GM12878 (cell line): ENCODE results near the gene TPT1. TPM values are rescaled to one million over a fixed set of nuclear protein-coding genes. Genes with fewer than 3 reads are reported as not detected.

ENCODE experiments used
- ATAC-seq: fragments of 200-7000 bp; cut with Tn5 transposase; 3 replicates; pipeline ENCODE4 v1.9.1; 2020; ENCODE audit warnings: mild to moderate bottlenecking, moderate library complexity
- BruUV-seq: library from RNA; stranded (reverse); fragments of 400-500 nt; replicated peaks from 2 replicates; lab custom pipeline; 2021; lab: Mats Ljungman, UMichigan
- CTCF ChIA-PET: fragments of 300-600 bp; sonication (Branson Sonifier 250); formaldehyde crosslinking; extraction: SDS; loops from one replicate; lab custom pipeline; 2021; ENCODE audit warnings: inconsistent platforms; lab: Yijun Ruan, JAX
- POLR2A ChIA-PET: fragments of 350-600 bp; formaldehyde crosslinking; extraction: SDS; loops from one replicate; lab custom pipeline; 2021; ENCODE audit warnings: inconsistent platforms; lab: Charles Lee
- RAD21 ChIA-PET: fragments of 300-600 bp; sonication (Branson Sonifier 250); formaldehyde crosslinking; loops from one replicate; lab custom pipeline; 2023; ENCODE audit warnings: antibody characterized with exemption; ENCODE audit not compliant: unreplicated experiment; lab: Charles Lee
- SMC1A ChIA-PET: fragments of 300-600 bp; sonication (Branson Sonifier 250); formaldehyde crosslinking; loops from one replicate; lab custom pipeline; 2023; ENCODE audit not compliant: unreplicated experiment, uncharacterized antibody; lab: Charles Lee
- DNase-seq: peaks from one replicate; pipeline ENCODE4 v3.0.0-alpha.2; 2011; ENCODE audit warnings: low read depth, low spot score
- FAIRE-seq: peaks from 3 replicates; lab custom pipeline; 2011; peaks lifted over from hg19 to GRCh38; lab: Jason Lieb, UNC
- H2AFZ ChIP-seq: 2 replicates; pipeline ENCODE4 v1.6.0; 2011; ENCODE audit warnings: low read depth, low read length, control low read depth; ENCODE audit not compliant: control insufficient read depth
- H3K27ac ChIP-seq: 2 replicates; pipeline ENCODE4 v1.5.1; 2011; ENCODE audit warnings: control low read depth; ENCODE audit not compliant: control insufficient read depth, insufficient read depth
- H3K27me3 ChIP-seq, 2 experiments: replicated peaks in 1 of 2; 2 replicates each; pipeline versions ENCODE4 v1.6.0 to v1.6.1; 2011; ENCODE audit warnings: low read length in 1 of 2; ENCODE audit not compliant: control insufficient read depth in 2 of 2, insufficient read depth in 2 of 2
- H3K36me3 ChIP-seq, 2 experiments: 2 replicates each; pipeline ENCODE4 v1.5.1; 2011; ENCODE audit warnings: low read length in 1 of 2; ENCODE audit not compliant: control insufficient read depth in 2 of 2, insufficient read depth in 2 of 2
- H3K4me1 ChIP-seq: 2 replicates; pipeline ENCODE4 v1.6.1; 2011; ENCODE audit warnings: mild to moderate bottlenecking, low read length, moderate library complexity, mixed read lengths; ENCODE audit not compliant: control insufficient read depth, insufficient read depth
- H3K4me2 ChIP-seq: 2 replicates; pipeline ENCODE4 v1.6.0; 2011; ENCODE audit warnings: control low read depth; ENCODE audit not compliant: control insufficient read depth, insufficient read depth
- H3K4me3 ChIP-seq: fragments of 200-600 bp; sonication (generic); 2 replicates; pipeline ENCODE4 v1.5.1; 2016
- H3K79me2 ChIP-seq: 2 replicates; pipeline ENCODE4 v1.6.0; 2011; ENCODE audit warnings: low read length; ENCODE audit not compliant: control insufficient read depth, insufficient read depth
- H3K9ac ChIP-seq: 2 replicates; pipeline ENCODE4 v1.8.0; 2011; ENCODE audit warnings: low read length, control low read depth, mixed read lengths; ENCODE audit not compliant: control insufficient read depth, insufficient read depth
- H3K9me3 ChIP-seq: replicated peaks from 3 replicates; pipeline ENCODE4 v1.5.1; 2011; ENCODE audit warnings: mild to moderate bottlenecking, low read length; ENCODE audit not compliant: control insufficient read depth, insufficient read depth
- H4K20me1 ChIP-seq: 2 replicates; pipeline ENCODE4 v1.6.0; 2011; ENCODE audit not compliant: control insufficient read depth, insufficient read depth
- CBX5 ChIP-seq: sonication (generic); IDR thresholded peaks from 2 replicates; pipeline ENCODE4 v1.6.1; 2016; ENCODE audit warnings: low read depth, moderate library complexity, mild to moderate bottlenecking, inconsistent platforms
- ZNF384 ChIP-seq: IDR thresholded peaks from 2 replicates; pipeline ENCODE4 v1.6.1; 2012; ENCODE audit warnings: low read depth, mild to moderate bottlenecking, low read length, improper control_type of control experiment, borderline replicate concordance
- WGBS: methylation state at CpG from one replicate; pipeline ENCODE4 v1.1.6; 2016; ENCODE audit warnings: low lambda C conversion rate; ENCODE audit not compliant: insufficient replicate concordance, insufficient coverage; ENCODE audit errors: missing lambda C conversion rate; 5-methylcytosine and 5-hydroxymethylcytosine counted together
- in situ Hi-C: fragments of 300-500 bp; cut with MboI; formaldehyde crosslinking; loops from 9 replicates; pipeline ENCODE4 v1.14.3; 2018; ENCODE audit warnings: mixed read lengths
- intact Hi-C: fragments of 100-400 bp; cut with micrococcal nuclease; formaldehyde crosslinking; loops from one replicate; pipeline ENCODE4 v1.14.2; 2022; ENCODE audit not compliant: unreplicated experiment
- polyA plus RNA-seq, 11 experiments: library from polyadenylated mRNA; depleted of rRNA in 4 of 11; unstranded in 6 of 11; stranded (reverse) in 5 of 11; fragments of >200 nt; fragmentation: Nextera tagmentation in 4 of 11; fragmentation: Illumina TruSeq in 1 of 11; extraction: Ambion mirVana in 4 of 11; extraction: Trizol in 1 of 11; gene quantifications; 1 replicate in 1 of 11; 2 replicates in 10 of 11; pipeline versions ENCODE4 v1.2.1 to v1.2.3, GENCODE V29; 2011 to 2016; ENCODE audit warnings: inconsistent platforms in 2 of 11, missing spikeins in 2 of 11, low read depth in 1 of 11
- total RNA-seq, 4 experiments: library from RNA; depleted of rRNA in 3 of 4; stranded (reverse); fragments of >200 nt in 3 of 4; fragmentation: Illumina TruSeq in 1 of 4; extraction: Trizol in 1 of 4; gene quantifications; 2 replicates each; pipeline versions ENCODE4 v1.2.1 to v1.2.3, GENCODE V29; 2013 to 2021
- TF ChIP-seq, protein P1 (sequence below): IDR thresholded peaks from 2 replicates; pipeline ENCODE4 v1.6.1; 2011; ENCODE audit warnings: borderline replicate concordance, low read depth, mild to moderate bottlenecking, moderate library complexity, mixed read lengths, low read length; ENCODE audit not compliant: insufficient read depth; ENCODE audit errors: extremely low read length
- TF ChIP-seq, protein P2 (sequence below): fragments of 450-650 bp; formaldehyde crosslinking; IDR thresholded peaks from 2 replicates; pipeline ENCODE4 v1.5.0; 2022; ENCODE audit warnings: mild to moderate bottlenecking, missing genetic modification characterization
- TF ChIP-seq, protein P3 (sequence below): IDR thresholded peaks from 2 replicates; pipeline ENCODE4 v1.6.1; 2012; ENCODE audit warnings: mild to moderate bottlenecking, low read depth, low read length
- TF ChIP-seq, protein P4 (sequence below): IDR thresholded peaks from 2 replicates; pipeline ENCODE4 v1.6.1; 2011; ENCODE audit warnings: low read depth, mild to moderate bottlenecking, low read length, moderate library complexity, borderline replicate concordance; ENCODE audit errors: extremely low read depth

The TPT1 gene
- total and polyA plus RNA-seq, 10 of the 15 experiments (the other 5 are each of a cell fraction or from before 2014, with no cell fraction given) = 1,038 to 5,925 (median 2,336) TPM

DNA sequence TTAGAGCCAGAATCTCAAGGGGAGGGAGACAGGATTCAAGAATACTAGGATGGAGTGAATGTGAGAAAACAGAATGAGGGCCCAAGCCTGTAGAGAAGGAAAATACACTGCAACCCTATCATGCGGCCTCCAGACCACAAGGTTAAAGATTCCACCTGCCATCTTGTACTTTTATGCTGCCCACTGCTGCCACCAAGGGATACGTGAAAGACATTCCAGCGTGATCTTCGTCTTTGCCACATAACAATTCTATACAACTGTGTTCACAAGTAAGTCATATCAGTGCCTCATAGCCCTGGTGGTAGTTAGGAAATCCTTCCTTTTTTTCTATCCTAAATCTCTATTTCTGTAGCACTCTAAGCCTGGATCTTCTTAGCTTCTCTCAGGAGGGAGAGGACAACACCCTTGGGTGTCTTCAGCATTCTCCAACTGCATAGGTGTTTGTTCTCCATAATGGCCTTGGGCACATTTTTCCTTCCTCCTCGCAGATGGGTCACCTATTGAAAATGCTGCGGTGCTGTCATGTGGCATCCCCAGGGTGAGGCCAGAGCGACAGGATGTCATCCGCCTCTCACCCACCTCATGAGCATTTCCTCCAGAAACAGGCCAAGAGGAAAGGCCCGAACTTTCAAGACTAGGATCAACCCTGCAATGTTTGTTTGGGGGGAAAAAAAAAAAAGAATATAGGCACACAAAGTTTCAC, 13.6 kb downstream of the TPT1 start:
- FAIRE-seq (no peak), ATAC-seq (no peak)
- Histone ChIP-seq H3K4me2 (no peak overlapping the region), H3K9me3 (no peaks in the 10 kb centered on the region), H3K9ac (no peak overlapping the region), H3K36me3 (no peaks in the 10 kb centered on the region), H3K79me2 (no peaks in the 10 kb centered on the region), H3K27me3 (no peaks in the 10 kb centered on the region), H3K27ac (no peak overlapping the region)
- CTCF ChIA-PET = interaction anchor here (0.6 kb wide), 1 partner anchor 11 kb away, joined by 3 read pairs; no protein-coding TSS in a partner anchor
- POLR2A ChIA-PET = no interaction called here
- WGBS = 86% methylated on average over 9 of the region's 9 CpGs
- no TSS peak for BruUV-seq
- in situ Hi-C loops (no loop called here), intact Hi-C loops (no loop called here)
- SMC1A ChIA-PET = no interaction called here
- RAD21 ChIA-PET = no interaction called here
- TF ChIP-seq, protein P1, sequence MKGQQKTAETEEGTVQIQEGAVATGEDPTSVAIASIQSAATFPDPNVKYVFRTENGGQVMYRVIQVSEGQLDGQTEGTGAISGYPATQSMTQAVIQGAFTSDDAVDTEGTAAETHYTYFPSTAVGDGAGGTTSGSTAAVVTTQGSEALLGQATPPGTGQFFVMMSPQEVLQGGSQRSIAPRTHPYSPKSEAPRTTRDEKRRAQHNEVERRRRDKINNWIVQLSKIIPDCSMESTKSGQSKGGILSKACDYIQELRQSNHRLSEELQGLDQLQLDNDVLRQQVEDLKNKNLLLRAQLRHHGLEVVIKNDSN = no peak
- TF ChIP-seq CBX5 = no peak
- TF ChIP-seq ZNF384 = no peak
- TF ChIP-seq, protein P2, sequence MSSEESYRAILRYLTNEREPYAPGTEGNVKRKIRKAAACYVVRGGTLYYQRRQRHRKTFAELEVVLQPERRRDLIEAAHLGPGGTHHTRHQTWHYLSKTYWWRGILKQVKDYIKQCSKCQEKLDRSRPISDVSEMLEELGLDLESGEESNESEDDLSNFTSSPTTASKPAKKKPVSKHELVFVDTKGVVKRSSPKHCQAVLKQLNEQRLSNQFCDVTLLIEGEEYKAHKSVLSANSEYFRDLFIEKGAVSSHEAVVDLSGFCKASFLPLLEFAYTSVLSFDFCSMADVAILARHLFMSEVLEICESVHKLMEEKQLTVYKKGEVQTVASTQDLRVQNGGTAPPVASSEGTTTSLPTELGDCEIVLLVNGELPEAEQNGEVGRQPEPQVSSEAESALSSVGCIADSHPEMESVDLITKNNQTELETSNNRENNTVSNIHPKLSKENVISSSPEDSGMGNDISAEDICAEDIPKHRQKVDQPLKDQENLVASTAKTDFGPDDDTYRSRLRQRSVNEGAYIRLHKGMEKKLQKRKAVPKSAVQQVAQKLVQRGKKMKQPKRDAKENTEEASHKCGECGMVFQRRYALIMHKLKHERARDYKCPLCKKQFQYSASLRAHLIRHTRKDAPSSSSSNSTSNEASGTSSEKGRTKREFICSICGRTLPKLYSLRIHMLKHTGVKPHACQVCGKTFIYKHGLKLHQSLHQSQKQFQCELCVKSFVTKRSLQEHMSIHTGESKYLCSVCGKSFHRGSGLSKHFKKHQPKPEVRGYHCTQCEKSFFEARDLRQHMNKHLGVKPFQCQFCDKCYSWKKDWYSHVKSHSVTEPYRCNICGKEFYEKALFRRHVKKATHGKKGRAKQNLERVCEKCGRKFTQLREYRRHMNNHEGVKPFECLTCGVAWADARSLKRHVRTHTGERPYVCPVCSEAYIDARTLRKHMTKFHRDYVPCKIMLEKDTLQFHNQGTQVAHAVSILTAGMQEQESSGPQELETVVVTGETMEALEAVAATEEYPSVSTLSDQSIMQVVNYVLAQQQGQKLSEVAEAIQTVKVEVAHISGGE = no peak
- TF ChIP-seq, protein P3, sequence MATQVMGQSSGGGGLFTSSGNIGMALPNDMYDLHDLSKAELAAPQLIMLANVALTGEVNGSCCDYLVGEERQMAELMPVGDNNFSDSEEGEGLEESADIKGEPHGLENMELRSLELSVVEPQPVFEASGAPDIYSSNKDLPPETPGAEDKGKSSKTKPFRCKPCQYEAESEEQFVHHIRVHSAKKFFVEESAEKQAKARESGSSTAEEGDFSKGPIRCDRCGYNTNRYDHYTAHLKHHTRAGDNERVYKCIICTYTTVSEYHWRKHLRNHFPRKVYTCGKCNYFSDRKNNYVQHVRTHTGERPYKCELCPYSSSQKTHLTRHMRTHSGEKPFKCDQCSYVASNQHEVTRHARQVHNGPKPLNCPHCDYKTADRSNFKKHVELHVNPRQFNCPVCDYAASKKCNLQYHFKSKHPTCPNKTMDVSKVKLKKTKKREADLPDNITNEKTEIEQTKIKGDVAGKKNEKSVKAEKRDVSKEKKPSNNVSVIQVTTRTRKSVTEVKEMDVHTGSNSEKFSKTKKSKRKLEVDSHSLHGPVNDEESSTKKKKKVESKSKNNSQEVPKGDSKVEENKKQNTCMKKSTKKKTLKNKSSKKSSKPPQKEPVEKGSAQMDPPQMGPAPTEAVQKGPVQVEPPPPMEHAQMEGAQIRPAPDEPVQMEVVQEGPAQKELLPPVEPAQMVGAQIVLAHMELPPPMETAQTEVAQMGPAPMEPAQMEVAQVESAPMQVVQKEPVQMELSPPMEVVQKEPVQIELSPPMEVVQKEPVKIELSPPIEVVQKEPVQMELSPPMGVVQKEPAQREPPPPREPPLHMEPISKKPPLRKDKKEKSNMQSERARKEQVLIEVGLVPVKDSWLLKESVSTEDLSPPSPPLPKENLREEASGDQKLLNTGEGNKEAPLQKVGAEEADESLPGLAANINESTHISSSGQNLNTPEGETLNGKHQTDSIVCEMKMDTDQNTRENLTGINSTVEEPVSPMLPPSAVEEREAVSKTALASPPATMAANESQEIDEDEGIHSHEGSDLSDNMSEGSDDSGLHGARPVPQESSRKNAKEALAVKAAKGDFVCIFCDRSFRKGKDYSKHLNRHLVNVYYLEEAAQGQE = no peak
- TF ChIP-seq, protein P4, sequence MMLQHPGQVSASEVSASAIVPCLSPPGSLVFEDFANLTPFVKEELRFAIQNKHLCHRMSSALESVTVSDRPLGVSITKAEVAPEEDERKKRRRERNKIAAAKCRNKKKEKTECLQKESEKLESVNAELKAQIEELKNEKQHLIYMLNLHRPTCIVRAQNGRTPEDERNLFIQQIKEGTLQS = no peak
- TF ChIP-seq, all 136 proteins: peak for 0
- Histone ChIP-seq H3K4me1 (0 out of 2 replicates have a peak, but pooled peaks cover 5% of the 10 kb centered on the region), H2AFZ (no peak overlapping the region), H3K4me3 (no peak overlapping the region), H4K20me1 (no peaks in the 10 kb centered on the region)
- no peak for DNase-seq
